ENCODE data around the gene TMEM129.

TMEM129 gene

GRCh38 chr4:1764670-1765069 lies 43.5 kb upstream of the TMEM129 start:
- peaks cover 0 to 10% of the 10 kb centered on the region in 2 donors for H3K4me1 ChIP-seq (ENCODE audit: control insufficient read depth in 1 of 2, insufficient read depth in 2 of 2, low read length in 2 of 2)
- no peak overlapping the region for H3K27ac ChIP-seq (ENCODE audit: low read length)
- H3K27me3 ChIP-seq (ENCODE audit: low read depth, low read length): peaks cover 11% of the 10 kb centered on the region
- H3K9me3 ChIP-seq (ENCODE audit: control insufficient read depth in 1 of 2, low read length in 2 of 2): no peaks in the 10 kb centered on the region
- H3K4me3 ChIP-seq (ENCODE audit: low read depth in 1 of 2, low read length in 2 of 2): no peak overlapping the region
- H3K36me3 ChIP-seq (ENCODE audit: control insufficient read depth in 1 of 2, insufficient read depth in 2 of 2, low read length in 2 of 2): no peaks in the 10 kb centered on the region

- Histone ChIP-seq H3K36me3 (ENCODE audit: control insufficient read depth in 1 of 2, insufficient read depth in 2 of 2, low read length in 2 of 2) (no peaks in the 10 kb centered on the region), H3K4me1 (ENCODE audit: control insufficient read depth in 1 of 2, insufficient read depth in 2 of 2, low read length in 2 of 2) (peaks cover 0 to 10% of the 10 kb centered on the region in 2 donors), H3K4me3 (ENCODE audit: low read depth in 1 of 2, low read length in 2 of 2) (no peak overlapping the region), H3K27ac (ENCODE audit: low read length) (no peak overlapping the region), H3K9me3 (ENCODE audit: control insufficient read depth in 1 of 2, low read length in 2 of 2) (no peaks in the 10 kb centered on the region), H3K27me3 (ENCODE audit: low read depth, low read length) (peaks cover 5% of the 10 kb centered on the region)
Observed at GRCh38 chr4:1763550-1764080, 42.5 kb upstream of the TMEM129 start.

GRCh38 chr4:1763070-1763549 lies 42.0 kb upstream of the TMEM129 start:
- peaks cover 2% of the 10 kb centered on the region for H3K27me3 ChIP-seq (ENCODE audit: low read depth, low read length)
- no peak overlapping the region for H3K4me3 ChIP-seq (ENCODE audit: low read depth in 1 of 2, low read length in 2 of 2)
- H3K36me3 ChIP-seq (ENCODE audit: control insufficient read depth in 1 of 2, insufficient read depth in 2 of 2, low read length in 2 of 2): no peaks in the 10 kb centered on the region
- no peak overlapping the region for H3K27ac ChIP-seq (ENCODE audit: low read length)
- no peaks in the 10 kb centered on the region for H3K9me3 ChIP-seq (ENCODE audit: control insufficient read depth in 1 of 2, low read length in 2 of 2)
- peaks cover 0 to 8% of the 10 kb centered on the region in 2 donors for H3K4me1 ChIP-seq (ENCODE audit: control insufficient read depth in 1 of 2, insufficient read depth in 2 of 2, low read length in 2 of 2)

- no peaks in the 10 kb centered on the region for H3K9me3 ChIP-seq (ENCODE audit: control insufficient read depth in 1 of 2, low read length in 2 of 2)
- H3K27ac ChIP-seq (ENCODE audit: low read length): no peak overlapping the region
- peaks cover 0 to 4% of the 10 kb centered on the region in 2 donors for H3K4me1 ChIP-seq (ENCODE audit: control insufficient read depth in 1 of 2, insufficient read depth in 2 of 2, low read length in 2 of 2)
- H3K4me3 ChIP-seq (ENCODE audit: low read depth in 1 of 2, low read length in 2 of 2): no peak overlapping the region
- no peaks in the 10 kb centered on the region for H3K27me3 ChIP-seq (ENCODE audit: low read depth, low read length)
- no peaks in the 10 kb centered on the region for H3K36me3 ChIP-seq (ENCODE audit: control insufficient read depth in 1 of 2, insufficient read depth in 2 of 2, low read length in 2 of 2)
Observed at GRCh38 chr4:1762264-1763010, 41.3 kb upstream of the TMEM129 start.

GRCh38 chr4:1761130-1761689 lies 40.1 kb upstream of the TMEM129 start:
- Histone ChIP-seq H3K9me3 (ENCODE audit: control insufficient read depth in 1 of 2, low read length in 2 of 2) (no peaks in the 10 kb centered on the region), H3K27ac (ENCODE audit: low read length) (no peak overlapping the region), H3K36me3 (ENCODE audit: control insufficient read depth in 1 of 2, insufficient read depth in 2 of 2, low read length in 2 of 2) (no peaks in the 10 kb centered on the region), H3K4me3 (ENCODE audit: low read depth in 1 of 2, low read length in 2 of 2) (no peak overlapping the region), H3K27me3 (ENCODE audit: low read depth, low read length) (no peaks in the 10 kb centered on the region), H3K4me1 (ENCODE audit: control insufficient read depth in 1 of 2, insufficient read depth in 2 of 2, low read length in 2 of 2) (peaks cover 0 to 4% of the 10 kb centered on the region in 2 donors)

- Histone ChIP-seq H3K9me3 (ENCODE audit: control insufficient read depth in 1 of 2, low read length in 2 of 2) (no peaks in the 10 kb centered on the region), H3K27me3 (ENCODE audit: low read depth, low read length) (no peaks in the 10 kb centered on the region), H3K4me3 (ENCODE audit: low read depth in 1 of 2, low read length in 2 of 2) (no peak overlapping the region), H3K4me1 (ENCODE audit: control insufficient read depth in 1 of 2, insufficient read depth in 2 of 2, low read length in 2 of 2) (peaks cover 0 to 4% of the 10 kb centered on the region in 2 donors), H3K27ac (ENCODE audit: low read length) (no peak overlapping the region), H3K36me3 (ENCODE audit: control insufficient read depth in 1 of 2, insufficient read depth in 2 of 2, low read length in 2 of 2) (no peaks in the 10 kb centered on the region)
Observed at GRCh38 chr4:1760521-1761071, 39.5 kb upstream of the TMEM129 start.

- Histone ChIP-seq H3K27me3 (ENCODE audit: low read depth, low read length) (no peaks in the 10 kb centered on the region), H3K27ac (ENCODE audit: low read length) (no peak overlapping the region), H3K9me3 (ENCODE audit: control insufficient read depth in 1 of 2, low read length in 2 of 2) (no peaks in the 10 kb centered on the region), H3K4me3 (ENCODE audit: low read depth in 1 of 2, low read length in 2 of 2) (no peak overlapping the region), H3K36me3 (ENCODE audit: control insufficient read depth in 1 of 2, insufficient read depth in 2 of 2, low read length in 2 of 2) (no peaks in the 10 kb centered on the region), H3K4me1 (ENCODE audit: control insufficient read depth in 1 of 2, insufficient read depth in 2 of 2, low read length in 2 of 2) (peaks cover 0 to 4% of the 10 kb centered on the region in 2 donors)
Observed at GRCh38 chr4:1759818-1760223, 38.7 kb upstream of the TMEM129 start.

GRCh38 chr4:1759170-1759817 lies 38.2 kb upstream of the TMEM129 start:
- Histone ChIP-seq H3K27me3 (ENCODE audit: low read depth, low read length) (no peaks in the 10 kb centered on the region), H3K36me3 (ENCODE audit: control insufficient read depth in 1 of 2, insufficient read depth in 2 of 2, low read length in 2 of 2) (no peaks in the 10 kb centered on the region), H3K4me1 (ENCODE audit: control insufficient read depth in 1 of 2, insufficient read depth in 2 of 2, low read length in 2 of 2) (peaks cover 0 to 4% of the 10 kb centered on the region in 2 donors), H3K9me3 (ENCODE audit: control insufficient read depth in 1 of 2, low read length in 2 of 2) (no peaks in the 10 kb centered on the region), H3K27ac (ENCODE audit: low read length) (no peak overlapping the region), H3K4me3 (ENCODE audit: low read depth in 1 of 2, low read length in 2 of 2) (no peak overlapping the region)

- no peaks in the 10 kb centered on the region for H3K27me3 ChIP-seq (ENCODE audit: low read depth, low read length)
- no peaks in the 10 kb centered on the region for H3K36me3 ChIP-seq (ENCODE audit: control insufficient read depth in 1 of 2, insufficient read depth in 2 of 2, low read length in 2 of 2)
- no peaks in the 10 kb centered on the region for H3K9me3 ChIP-seq (ENCODE audit: control insufficient read depth in 1 of 2, low read length in 2 of 2)
- H3K4me3 ChIP-seq (ENCODE audit: low read depth in 1 of 2, low read length in 2 of 2): no peak overlapping the region
- no peaks in the 10 kb centered on the region for H3K4me1 ChIP-seq (ENCODE audit: control insufficient read depth in 1 of 2, insufficient read depth in 2 of 2, low read length in 2 of 2)
- no peak overlapping the region for H3K27ac ChIP-seq (ENCODE audit: low read length)
Observed at GRCh38 chr4:1758306-1759121, 37.4 kb upstream of the TMEM129 start.

- H3K27me3 ChIP-seq (ENCODE audit: low read depth, low read length): no peaks in the 10 kb centered on the region
- H3K9me3 ChIP-seq (ENCODE audit: control insufficient read depth in 1 of 2, low read length in 2 of 2): no peaks in the 10 kb centered on the region
- no peaks in the 10 kb centered on the region for H3K36me3 ChIP-seq (ENCODE audit: control insufficient read depth in 1 of 2, insufficient read depth in 2 of 2, low read length in 2 of 2)
- no peak overlapping the region for H3K4me3 ChIP-seq (ENCODE audit: low read depth in 1 of 2, low read length in 2 of 2)
- no peaks in the 10 kb centered on the region for H3K4me1 ChIP-seq (ENCODE audit: control insufficient read depth in 1 of 2, insufficient read depth in 2 of 2, low read length in 2 of 2)
- H3K27ac ChIP-seq (ENCODE audit: low read length): no peak overlapping the region
Observed at GRCh38 chr4:1757836-1758235, 36.7 kb upstream of the TMEM129 start.

Measured in muscle layer of duodenum (tissue), 2 donors.